HepG2 (cell line): ENCODE data around the gene ZBTB46. TPM values are rescaled to one million over a fixed set of nuclear protein-coding genes. Genes with fewer than 3 reads are reported as not detected.

Experiments
- CBFB ChIP-seq: sonication (generic); formaldehyde crosslinking; IDR thresholded peaks from 2 replicates; pipeline ENCODE4 v1.4.0; 2020; ENCODE audit warnings: missing genetic modification reagents
- ELF1 ChIP-seq: sonication (generic); formaldehyde crosslinking; IDR thresholded peaks from 2 replicates; pipeline ENCODE4 v1.4.0; 2020; ENCODE audit warnings: missing genetic modification reagents
- FOXC1 ChIP-seq: sonication (generic); formaldehyde crosslinking; IDR thresholded peaks from 2 replicates; pipeline ENCODE4 v1.8.0; 2022; ENCODE audit warnings: mild to moderate bottlenecking, missing genetic modification reagents, borderline replicate concordance
- MAF1 ChIP-seq: sonication (generic); formaldehyde crosslinking; IDR thresholded peaks from 2 replicates; pipeline ENCODE4 v1.5.0; 2020; ENCODE audit warnings: missing genetic modification reagents, borderline replicate concordance
- MTA1 ChIP-seq: sonication (generic); formaldehyde crosslinking; IDR thresholded peaks from 2 replicates; pipeline ENCODE4 v1.4.0; 2020; ENCODE audit warnings: missing genetic modification reagents, mild to moderate bottlenecking, borderline replicate concordance
- RBM39 ChIP-seq: fragments of 200-400 bp; formaldehyde crosslinking; IDR thresholded peaks from one replicate; pipeline ENCODE4 v1.6.1; 2018; ENCODE audit warnings: antibody characterized with exemption, mild to moderate bottlenecking, low read depth, low read length; ENCODE audit not compliant: poor library complexity, severe bottlenecking
- RFX3 ChIP-seq: IDR thresholded peaks from 2 replicates; pipeline ENCODE4 v1.6.1; 2016; ENCODE audit warnings: missing biosample characterization, missing genetic modification reagents
- SSRP1 ChIP-seq: IDR thresholded peaks from 2 replicates; pipeline ENCODE4 v1.6.1; 2016; ENCODE audit warnings: control low read depth
- ZNF232 ChIP-seq: sonication (generic); formaldehyde crosslinking; IDR thresholded peaks from 2 replicates; pipeline ENCODE4 v1.4.0; 2020; ENCODE audit warnings: missing genetic modification reagents, borderline replicate concordance
- ZNF350 ChIP-seq: sonication (generic); formaldehyde crosslinking; IDR thresholded peaks from 2 replicates; pipeline ENCODE4 v1.4.0; 2020; ENCODE audit warnings: mild to moderate bottlenecking, low read depth, missing genetic modification reagents, borderline replicate concordance
- ZNF44 ChIP-seq: sonication (generic); formaldehyde crosslinking; IDR thresholded peaks from 2 replicates; pipeline ENCODE4 v1.5.1; 2020; ENCODE audit warnings: mild to moderate bottlenecking, missing genetic modification reagents
- ZNF549 ChIP-seq: sonication (generic); formaldehyde crosslinking; IDR thresholded peaks from 2 replicates; pipeline ENCODE4 v1.5.0; 2020; ENCODE audit warnings: missing genetic modification reagents
- ZNF891 ChIP-seq: sonication (generic); formaldehyde crosslinking; IDR thresholded peaks from 2 replicates; pipeline ENCODE4 v1.5.0; 2020; ENCODE audit warnings: mild to moderate bottlenecking, missing genetic modification reagents
- polyA plus RNA-seq, 8 experiments: library from polyadenylated mRNA; depleted of rRNA in 3 of 8; stranded (reverse) in 7 of 8; unstranded in 1 of 8; fragments of >200 nt; fragmentation: Illumina TruSeq in 4 of 8; extraction: Trizol in 4 of 8; gene quantifications; 2 replicates each; pipeline versions ENCODE4 v1.2.1 to v1.2.3, GENCODE V29; 2011 to 2016; ENCODE audit warnings: low read depth in 4 of 8, missing spikeins in 1 of 8, mixed read lengths in 1 of 8; ENCODE audit not compliant: insufficient read depth in 1 of 8
- total RNA-seq, 5 experiments: library from RNA; depleted of rRNA; stranded (reverse); fragments of >200 nt; fragmentation: Illumina TruSeq; extraction: Trizol; gene quantifications; 2 replicates each; pipeline ENCODE4 v1.2.3, GENCODE V29; 2016; ENCODE audit warnings: low read depth in 1 of 5
- TF ChIP-seq, protein P1 (sequence below): sonication (generic); formaldehyde crosslinking; IDR thresholded peaks from 2 replicates; pipeline ENCODE4 v1.4.0; 2020; ENCODE audit warnings: missing genetic modification reagents
- TF ChIP-seq, protein P2 (sequence below): IDR thresholded peaks from 2 replicates; pipeline ENCODE4 v1.6.1; 2016; ENCODE audit warnings: missing compliant biosample characterization, missing genetic modification reagents, borderline replicate concordance
- TF ChIP-seq, protein P3 (sequence below): sonication (generic); formaldehyde crosslinking; IDR thresholded peaks from 2 replicates; pipeline ENCODE4 v1.8.0; 2023; ENCODE audit warnings: mild to moderate bottlenecking, missing genetic modification reagents
- TF ChIP-seq, protein P4 (sequence below), 2 experiments: sonication (generic) in 1 of 2; formaldehyde crosslinking in 1 of 2; IDR thresholded peaks; 2 replicates each; pipeline versions ENCODE4 v1.4.0 to v1.6.1; 2016 to 2020; ENCODE audit warnings: borderline replicate concordance in 1 of 2, low read depth in 1 of 2, mild to moderate bottlenecking in 1 of 2, missing genetic modification reagents in 1 of 2
- TF ChIP-seq, protein P5 (sequence below): IDR thresholded peaks from 2 replicates; pipeline ENCODE4 v1.6.1; 2016

Gene ZBTB46
- total and polyA plus RNA-seq, 2 of the 13 experiments (the other 11 are each of a cell fraction or from before 2014, with no cell fraction given) = 1.6 to 13.5 TPM

DNA sequence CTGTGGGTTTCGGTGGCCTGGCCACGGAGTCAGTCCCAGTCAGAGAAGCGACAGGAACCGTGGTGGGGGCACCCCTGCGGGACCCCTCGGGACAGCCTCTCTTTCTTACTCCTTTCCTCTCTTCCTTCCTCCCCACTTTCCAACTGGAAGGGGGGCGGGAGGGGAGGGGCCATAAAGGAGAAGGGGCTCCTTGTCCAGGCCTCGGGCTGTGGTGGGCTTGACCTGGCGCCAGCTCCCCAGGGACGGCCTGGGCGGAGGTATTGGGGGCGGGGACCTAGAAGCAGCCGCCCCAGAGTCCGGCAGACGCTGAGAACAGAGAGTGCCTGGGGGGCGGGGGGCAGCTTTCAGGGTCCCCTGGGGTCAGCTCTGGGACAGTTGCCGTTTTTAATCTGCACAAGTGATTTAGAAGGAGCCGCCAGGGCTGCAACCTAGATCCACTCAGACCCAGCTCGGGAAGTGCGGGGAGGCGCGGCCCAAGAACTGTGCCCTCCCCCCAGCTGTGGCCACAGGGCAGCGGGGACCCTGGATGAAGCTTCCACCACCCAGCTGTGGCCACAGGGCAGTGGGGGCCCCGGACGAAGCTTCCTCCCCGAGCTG is 23.8 kb upstream of the ZBTB46 start (continued):
- TF ChIP-seq, protein P1, sequence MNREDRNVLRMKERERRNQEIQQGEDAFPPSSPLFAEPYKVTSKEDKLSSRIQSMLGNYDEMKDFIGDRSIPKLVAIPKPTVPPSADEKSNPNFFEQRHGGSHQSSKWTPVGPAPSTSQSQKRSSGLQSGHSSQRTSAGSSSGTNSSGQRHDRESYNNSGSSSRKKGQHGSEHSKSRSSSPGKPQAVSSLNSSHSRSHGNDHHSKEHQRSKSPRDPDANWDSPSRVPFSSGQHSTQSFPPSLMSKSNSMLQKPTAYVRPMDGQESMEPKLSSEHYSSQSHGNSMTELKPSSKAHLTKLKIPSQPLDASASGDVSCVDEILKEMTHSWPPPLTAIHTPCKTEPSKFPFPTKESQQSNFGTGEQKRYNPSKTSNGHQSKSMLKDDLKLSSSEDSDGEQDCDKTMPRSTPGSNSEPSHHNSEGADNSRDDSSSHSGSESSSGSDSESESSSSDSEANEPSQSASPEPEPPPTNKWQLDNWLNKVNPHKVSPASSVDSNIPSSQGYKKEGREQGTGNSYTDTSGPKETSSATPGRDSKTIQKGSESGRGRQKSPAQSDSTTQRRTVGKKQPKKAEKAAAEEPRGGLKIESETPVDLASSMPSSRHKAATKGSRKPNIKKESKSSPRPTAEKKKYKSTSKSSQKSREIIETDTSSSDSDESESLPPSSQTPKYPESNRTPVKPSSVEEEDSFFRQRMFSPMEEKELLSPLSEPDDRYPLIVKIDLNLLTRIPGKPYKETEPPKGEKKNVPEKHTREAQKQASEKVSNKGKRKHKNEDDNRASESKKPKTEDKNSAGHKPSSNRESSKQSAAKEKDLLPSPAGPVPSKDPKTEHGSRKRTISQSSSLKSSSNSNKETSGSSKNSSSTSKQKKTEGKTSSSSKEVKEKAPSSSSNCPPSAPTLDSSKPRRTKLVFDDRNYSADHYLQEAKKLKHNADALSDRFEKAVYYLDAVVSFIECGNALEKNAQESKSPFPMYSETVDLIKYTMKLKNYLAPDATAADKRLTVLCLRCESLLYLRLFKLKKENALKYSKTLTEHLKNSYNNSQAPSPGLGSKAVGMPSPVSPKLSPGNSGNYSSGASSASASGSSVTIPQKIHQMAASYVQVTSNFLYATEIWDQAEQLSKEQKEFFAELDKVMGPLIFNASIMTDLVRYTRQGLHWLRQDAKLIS (CRISPR knock-in tag) = no peak
- no peak for TF ChIP-seq FOXC1 (CRISPR knock-in tag)
- TF ChIP-seq MTA1 (CRISPR knock-in tag) = no peak
- TF ChIP-seq, protein P2, sequence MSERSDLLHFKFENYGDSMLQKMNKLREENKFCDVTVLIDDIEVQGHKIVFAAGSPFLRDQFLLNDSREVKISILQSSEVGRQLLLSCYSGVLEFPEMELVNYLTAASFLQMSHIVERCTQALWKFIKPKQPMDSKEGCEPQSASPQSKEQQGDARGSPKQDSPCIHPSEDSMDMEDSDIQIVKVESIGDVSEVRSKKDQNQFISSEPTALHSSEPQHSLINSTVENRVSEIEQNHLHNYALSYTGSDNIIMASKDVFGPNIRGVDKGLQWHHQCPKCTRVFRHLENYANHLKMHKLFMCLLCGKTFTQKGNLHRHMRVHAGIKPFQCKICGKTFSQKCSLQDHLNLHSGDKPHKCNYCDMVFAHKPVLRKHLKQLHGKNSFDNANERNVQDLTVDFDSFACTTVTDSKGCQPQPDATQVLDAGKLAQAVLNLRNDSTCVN = no peak
- TF ChIP-seq ZNF350 = no peak
- no peak for TF ChIP-seq SSRP1 (CRISPR knock-in tag)
- TF ChIP-seq ZNF44 (CRISPR knock-in tag) = no peak
- TF ChIP-seq ZNF891 = no peak
- no peak for TF ChIP-seq ELF1 (CRISPR knock-in tag)
- no peak for TF ChIP-seq ZNF232 (CRISPR knock-in tag)
- TF ChIP-seq, protein P3, sequence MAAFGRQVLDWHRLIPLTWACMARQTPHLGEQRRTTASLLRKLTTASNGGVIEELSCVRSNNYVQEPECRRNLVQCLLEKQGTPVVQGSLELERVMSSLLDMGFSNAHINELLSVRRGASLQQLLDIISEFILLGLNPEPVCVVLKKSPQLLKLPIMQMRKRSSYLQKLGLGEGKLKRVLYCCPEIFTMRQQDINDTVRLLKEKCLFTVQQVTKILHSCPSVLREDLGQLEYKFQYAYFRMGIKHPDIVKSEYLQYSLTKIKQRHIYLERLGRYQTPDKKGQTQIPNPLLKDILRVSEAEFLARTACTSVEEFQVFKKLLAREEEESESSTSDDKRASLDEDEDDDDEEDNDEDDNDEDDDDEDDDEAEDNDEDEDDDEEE = no peak
- TF ChIP-seq ZNF549 = no peak
- TF ChIP-seq, protein P4, sequence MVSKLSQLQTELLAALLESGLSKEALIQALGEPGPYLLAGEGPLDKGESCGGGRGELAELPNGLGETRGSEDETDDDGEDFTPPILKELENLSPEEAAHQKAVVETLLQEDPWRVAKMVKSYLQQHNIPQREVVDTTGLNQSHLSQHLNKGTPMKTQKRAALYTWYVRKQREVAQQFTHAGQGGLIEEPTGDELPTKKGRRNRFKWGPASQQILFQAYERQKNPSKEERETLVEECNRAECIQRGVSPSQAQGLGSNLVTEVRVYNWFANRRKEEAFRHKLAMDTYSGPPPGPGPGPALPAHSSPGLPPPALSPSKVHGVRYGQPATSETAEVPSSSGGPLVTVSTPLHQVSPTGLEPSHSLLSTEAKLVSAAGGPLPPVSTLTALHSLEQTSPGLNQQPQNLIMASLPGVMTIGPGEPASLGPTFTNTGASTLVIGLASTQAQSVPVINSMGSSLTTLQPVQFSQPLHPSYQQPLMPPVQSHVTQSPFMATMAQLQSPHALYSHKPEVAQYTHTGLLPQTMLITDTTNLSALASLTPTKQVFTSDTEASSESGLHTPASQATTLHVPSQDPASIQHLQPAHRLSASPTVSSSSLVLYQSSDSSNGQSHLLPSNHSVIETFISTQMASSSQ (IDR thresholded peaks at IDR 0.05; ENCODE audit: low read depth) = no peak
- TF ChIP-seq, protein P4 (CRISPR knock-in tag; IDR thresholded peaks at IDR 0.05; ENCODE audit: borderline replicate concordance) = no peak; the same call in 1 of the 2 replicates
- no peak for TF ChIP-seq CBFB (CRISPR knock-in tag)
- TF ChIP-seq RFX3 = no peak
- TF ChIP-seq, protein P5, sequence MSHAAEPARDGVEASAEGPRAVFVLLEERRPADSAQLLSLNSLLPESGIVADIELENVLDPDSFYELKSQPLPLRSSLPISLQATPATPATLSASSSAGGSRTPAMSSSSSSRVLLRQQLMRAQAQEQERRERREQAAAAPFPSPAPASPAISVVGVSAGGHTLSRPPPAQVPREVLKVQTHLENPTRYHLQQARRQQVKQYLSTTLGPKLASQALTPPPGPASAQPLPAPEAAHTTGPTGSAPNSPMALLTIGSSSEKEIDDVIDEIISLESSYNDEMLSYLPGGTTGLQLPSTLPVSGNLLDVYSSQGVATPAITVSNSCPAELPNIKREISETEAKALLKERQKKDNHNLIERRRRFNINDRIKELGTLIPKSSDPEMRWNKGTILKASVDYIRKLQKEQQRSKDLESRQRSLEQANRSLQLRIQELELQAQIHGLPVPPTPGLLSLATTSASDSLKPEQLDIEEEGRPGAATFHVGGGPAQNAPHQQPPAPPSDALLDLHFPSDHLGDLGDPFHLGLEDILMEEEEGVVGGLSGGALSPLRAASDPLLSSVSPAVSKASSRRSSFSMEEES = no peak
- TF ChIP-seq MAF1 (CRISPR knock-in tag) = no peak
- TF ChIP-seq RBM39 = no peak
